Measurements from ENCODE around the gene DECR2.
"Not testable (repeated sequence)": the region's sequence is repeated elsewhere in the genome, so short reads cannot be mapped to it uniquely, and the experiment has no call there.

Gene DECR2

DNA sequence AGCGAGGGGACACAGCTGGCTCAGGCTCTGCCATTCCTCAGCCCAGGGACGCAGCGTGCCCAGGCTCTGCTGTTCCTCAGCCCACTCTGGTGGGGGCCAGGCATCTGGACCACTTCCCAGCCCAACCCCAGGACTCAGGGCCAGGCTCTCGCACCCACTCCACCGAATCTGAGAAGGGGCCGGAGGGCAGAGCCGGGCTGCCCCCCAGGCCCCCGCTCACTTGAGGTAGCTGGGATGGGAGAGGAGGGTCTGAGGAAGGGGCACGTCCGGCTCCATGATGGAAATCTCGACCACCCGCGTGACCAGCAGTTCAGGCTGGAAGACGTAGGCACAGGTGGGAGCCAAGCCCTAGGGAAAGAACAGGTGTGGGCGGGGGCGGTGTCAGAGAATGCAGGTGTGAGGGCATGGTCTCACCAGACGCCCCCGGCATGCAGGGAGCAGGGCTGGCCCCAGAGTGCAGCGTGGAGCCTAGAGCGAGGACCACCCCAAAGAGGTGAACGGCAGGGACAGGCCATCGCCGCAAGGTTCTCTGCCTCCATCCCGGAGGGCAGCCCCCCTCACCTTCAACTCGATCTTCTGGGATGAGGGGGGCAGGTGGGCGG, 24.8 kb upstream of the DECR2 start:
- DNase-seq = no peak
- Histone ChIP-seq H3K27me3 (replicated peaks) (no peaks in the 10 kb centered on the region), H3K27ac (no peak overlapping the region), H3K36me3 (replicated peaks) (peaks cover 31% of the 10 kb centered on the region), H3K4me3 (ENCODE audit: low read depth, low read length) (no peak overlapping the region)
- in situ Hi-C loops (cut with HindIII; ENCODE audit: low pct_ligation_motif_present, low sequenced_read_pairs) = no loop called here
- TF ChIP-seq, protein P1, sequence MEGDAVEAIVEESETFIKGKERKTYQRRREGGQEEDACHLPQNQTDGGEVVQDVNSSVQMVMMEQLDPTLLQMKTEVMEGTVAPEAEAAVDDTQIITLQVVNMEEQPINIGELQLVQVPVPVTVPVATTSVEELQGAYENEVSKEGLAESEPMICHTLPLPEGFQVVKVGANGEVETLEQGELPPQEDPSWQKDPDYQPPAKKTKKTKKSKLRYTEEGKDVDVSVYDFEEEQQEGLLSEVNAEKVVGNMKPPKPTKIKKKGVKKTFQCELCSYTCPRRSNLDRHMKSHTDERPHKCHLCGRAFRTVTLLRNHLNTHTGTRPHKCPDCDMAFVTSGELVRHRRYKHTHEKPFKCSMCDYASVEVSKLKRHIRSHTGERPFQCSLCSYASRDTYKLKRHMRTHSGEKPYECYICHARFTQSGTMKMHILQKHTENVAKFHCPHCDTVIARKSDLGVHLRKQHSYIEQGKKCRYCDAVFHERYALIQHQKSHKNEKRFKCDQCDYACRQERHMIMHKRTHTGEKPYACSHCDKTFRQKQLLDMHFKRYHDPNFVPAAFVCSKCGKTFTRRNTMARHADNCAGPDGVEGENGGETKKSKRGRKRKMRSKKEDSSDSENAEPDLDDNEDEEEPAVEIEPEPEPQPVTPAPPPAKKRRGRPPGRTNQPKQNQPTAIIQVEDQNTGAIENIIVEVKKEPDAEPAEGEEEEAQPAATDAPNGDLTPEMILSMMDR (IDR thresholded peaks at IDR 0.05; ENCODE audit: low read depth, low read length, missing control alignments) = no peak

- TF ChIP-seq, protein P1 (IDR thresholded peaks at IDR 0.05; ENCODE audit: low read depth, low read length, missing control alignments) = no peak
- H3K27me3 ChIP-seq (replicated peaks) = no peaks in the 10 kb centered on the region
- no peak overlapping the region for H3K4me3 ChIP-seq (ENCODE audit: low read depth, low read length)
- peaks cover 28% of the 10 kb centered on the region for H3K36me3 ChIP-seq (replicated peaks)
- H3K27ac ChIP-seq = no peak overlapping the region
- no peak for DNase-seq
- in situ Hi-C loops (cut with HindIII; ENCODE audit: low pct_ligation_motif_present, low sequenced_read_pairs) = no loop called here
These were observed 24.2 kb upstream of the DECR2 start for GRCh38 chr16:377419-377951.

- H3K4me3 ChIP-seq (ENCODE audit: low read depth, low read length); H3K27me3 ChIP-seq (replicated peaks); DNase-seq; H3K27ac ChIP-seq; in situ Hi-C loops (cut with HindIII; ENCODE audit: low pct_ligation_motif_present, low sequenced_read_pairs): not testable (repeated sequence)
- H3K36me3 ChIP-seq (replicated peaks) = peaks cover 26% of the 10 kb centered on the region
These were observed 23.4 kb upstream of the DECR2 start for GRCh38 chr16:378113-378820.

DNA sequence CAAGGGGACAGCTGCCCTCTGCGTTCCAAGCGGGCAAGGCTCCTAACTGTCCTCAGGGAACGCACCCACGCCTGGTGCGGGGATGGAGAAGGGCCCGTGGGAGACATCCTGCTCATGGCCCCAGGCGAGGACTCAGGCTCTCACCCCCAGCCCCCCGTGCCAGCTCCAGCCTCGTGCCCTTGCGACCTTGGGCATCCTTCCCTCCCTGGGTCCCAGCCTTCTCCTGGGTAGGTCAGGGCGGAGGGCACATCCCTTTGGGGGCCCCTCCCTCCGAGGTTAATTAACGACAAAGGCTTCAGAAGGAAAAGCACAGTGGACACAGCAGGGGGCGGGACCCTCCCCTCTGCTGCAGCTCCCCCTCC, 22.9 kb upstream of the DECR2 start:
- in situ Hi-C loops (cut with HindIII; ENCODE audit: low pct_ligation_motif_present, low sequenced_read_pairs) = no loop called here
- no peak for DNase-seq
- Histone ChIP-seq H3K27ac (no peak overlapping the region), H3K4me3 (ENCODE audit: low read depth, low read length) (no peak overlapping the region), H3K36me3 (replicated peaks) (peaks cover 22% of the 10 kb centered on the region), H3K27me3 (replicated peaks) (no peaks in the 10 kb centered on the region)
- TF ChIP-seq, protein P1 (IDR thresholded peaks at IDR 0.05; ENCODE audit: low read depth, low read length, missing control alignments) = no peak

- TF ChIP-seq, protein P1 (IDR thresholded peaks at IDR 0.05; ENCODE audit: low read depth, low read length, missing control alignments) = no peak
- Histone ChIP-seq H3K27me3 (replicated peaks) (no peaks in the 10 kb centered on the region), H3K36me3 (replicated peaks) (peaks cover 16% of the 10 kb centered on the region), H3K4me3 (ENCODE audit: low read depth, low read length) (no peak overlapping the region), H3K27ac (no peak overlapping the region)
- in situ Hi-C loops (cut with HindIII; ENCODE audit: low pct_ligation_motif_present, low sequenced_read_pairs) = no loop called here
- DNase-seq = no peak
These were observed 22.3 kb upstream of the DECR2 start for GRCh38 chr16:379183-379960.

Data from brain microvascular endothelial cell (primary cell).